Heart right ventricle (tissue), 16 donors: Measurements from ENCODE around the gene AQP2. TPM values are rescaled to one million over a fixed set of nuclear protein-coding genes. Genes with fewer than 3 reads are reported as not detected.

Source experiments
- ATAC-seq, 8 donors: fragments of 200-7000 bp; cut with Tn5 transposase; one replicate each; pipeline ENCODE4 v1.9.1; 2020; ENCODE audit warnings: mild to moderate bottlenecking in 8 of 8, moderate library complexity in 8 of 8, moderate number of reproducible peaks in 1 of 8
- DNase-seq, 2 donors: peaks; one replicate each; pipeline ENCODE4 v3.0.0-alpha.2; 2020
- H3K27ac ChIP-seq, 10 donors: fragments of 200-600 bp; sonication (generic) in 2 of 10; one replicate each; pipeline versions ENCODE4 v1.5.0 to v1.8.0; 2020 to 2022; ENCODE audit warnings: mild to moderate bottlenecking in 3 of 10
- H3K27me3 ChIP-seq, 7 donors: fragments of 200-600 bp; one replicate each; pipeline ENCODE4 v1.8.0; 2021 to 2022; ENCODE audit warnings: mild to moderate bottlenecking in 2 of 7
- H3K36me3 ChIP-seq, 9 donors: fragments of 200-600 bp; sonication (generic) in 1 of 9; one replicate each; pipeline versions ENCODE4 v1.5.0 to v1.8.0; 2020 to 2022; ENCODE audit warnings: mild to moderate bottlenecking in 2 of 9
- H3K4me1 ChIP-seq, 9 donors: fragments of 200-600 bp; sonication (generic) in 1 of 9; one replicate each; pipeline versions ENCODE4 v1.5.0 to v1.8.0; 2020 to 2022; ENCODE audit warnings: mild to moderate bottlenecking in 4 of 9
- H3K4me3 ChIP-seq, 10 donors: fragments of 200-600 bp; sonication (generic) in 2 of 10; one replicate each; pipeline versions ENCODE4 v1.5.0 to v1.8.0; 2020 to 2022; ENCODE audit warnings: mild to moderate bottlenecking in 7 of 10, moderate library complexity in 2 of 10
- H3K9me3 ChIP-seq, 11 donors: fragments of 200-600 bp in 10 of 11; sonication (generic) in 2 of 11; one replicate each; pipeline versions ENCODE4 v1.5.0 to v1.8.0; 2013 to 2022; ENCODE audit warnings: mild to moderate bottlenecking in 2 of 11, control low read depth in 1 of 11, moderate library complexity in 1 of 11
- WGBS, 2 donors: extraction: QIAGEN DNeasy Blood & Tissue Kit; methylation state at CpG; one replicate each; pipeline ENCODE4 v1.1.7; 2013; ENCODE audit warnings: inconsistent platforms in 1 of 2; 5-methylcytosine and 5-hydroxymethylcytosine counted together
- intact Hi-C, 10 donors: fragments of 100-400 bp; cut with DNase I; formaldehyde crosslinking; loops; one replicate each; pipeline versions ENCODE4 v1.11.1 to v1.14.2; 2022
- long read RNA-seq, 3 donors: library from polyadenylated mRNA; unstranded; transcript quantifications; one replicate each; pipeline ENCODE4 v2.0.0, GENCODE V29; 2020 to 2021
- polyA plus RNA-seq, 2 donors: library from polyadenylated mRNA; stranded (reverse); fragments of 200-250 nt; gene quantifications; one replicate each; pipeline ENCODE4 v1.2.3, GENCODE V29; 2013
- total RNA-seq, 10 donors: library from RNA; stranded (reverse); fragmentation: NEBNext Ultra II Directional in 3 of 10; extraction: Animal tissue kit (Norgen Biotek cat#: 25700) in 3 of 10; gene quantifications; one replicate each; pipeline versions ENCODE4 v1.2.1 to v1.2.4, GENCODE V29; 2021 to 2023
- TF ChIP-seq, protein P1 (sequence below), 9 donors: fragments of 200-600 bp; sonication (generic) in 2 of 9; IDR thresholded peaks; one replicate each; pipeline versions ENCODE4 v1.5.0 to v1.8.0; 2021 to 2022; ENCODE audit warnings: antibody characterized with exemption in 9 of 9, mild to moderate bottlenecking in 5 of 9, moderate library complexity in 1 of 9
- donor health status: Arrhythmogenic right ventricular cardiomyopathy.
- donor health status: ischemic (EF 13 %, LVEDD 7.1; RV severe dilation, severe dysfunction).
- donor health status: healthy with polysubstance abuse.
- donor health status: DM: no; HTN: yes; CAD: no.
- donor health status: DM: no; HTN: no; CAD: no.
- donor health status: ischemic (EF 25% LVEDD 6.9; RV normal size, moderate dysfunction).
- donor health status: ischemic (EF 25% LVEDD 5.7; RV mildly dilated, moderate dysfunction).
- donor health status: healthy.
- donor health status: DM: yes; HTN: yes; CAD: no.
- donor health status: Ischemic cardiomyopathy.
- donor health status: ischemic (EF 35%, LVEDD 5.7; RV mildly dilated, moderate dysfunction).
- donor health status: nonischemic (EF 11% LVEDD 7.7; RV severe dilation, severe dysfunction).
- donor health status: DM: yes; HTN: yes; CAD: no.
- donor health status: PGD.
- donor health status: ischemic (EF 29% LVEDD 5.4; RV normal size, mild dysfunction).
- donor health status: nonischemic (EF 23%, LVEDD 6.1; RV moderate dilation, normal function).

The AQP2 gene, protein sequence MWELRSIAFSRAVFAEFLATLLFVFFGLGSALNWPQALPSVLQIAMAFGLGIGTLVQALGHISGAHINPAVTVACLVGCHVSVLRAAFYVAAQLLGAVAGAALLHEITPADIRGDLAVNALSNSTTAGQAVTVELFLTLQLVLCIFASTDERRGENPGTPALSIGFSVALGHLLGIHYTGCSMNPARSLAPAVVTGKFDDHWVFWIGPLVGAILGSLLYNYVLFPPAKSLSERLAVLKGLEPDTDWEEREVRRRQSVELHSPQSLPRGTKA
- not detected for total RNA-seq
- under 1 TPM in 1 of 2 donors, not detected in 1; 0.04 TPM for polyA plus RNA-seq
- long read RNA-seq, donor 1 = 0 reads
- long read RNA-seq, donor 2 = 0 reads
- long read RNA-seq, donor 3 = 0 reads

DNA sequence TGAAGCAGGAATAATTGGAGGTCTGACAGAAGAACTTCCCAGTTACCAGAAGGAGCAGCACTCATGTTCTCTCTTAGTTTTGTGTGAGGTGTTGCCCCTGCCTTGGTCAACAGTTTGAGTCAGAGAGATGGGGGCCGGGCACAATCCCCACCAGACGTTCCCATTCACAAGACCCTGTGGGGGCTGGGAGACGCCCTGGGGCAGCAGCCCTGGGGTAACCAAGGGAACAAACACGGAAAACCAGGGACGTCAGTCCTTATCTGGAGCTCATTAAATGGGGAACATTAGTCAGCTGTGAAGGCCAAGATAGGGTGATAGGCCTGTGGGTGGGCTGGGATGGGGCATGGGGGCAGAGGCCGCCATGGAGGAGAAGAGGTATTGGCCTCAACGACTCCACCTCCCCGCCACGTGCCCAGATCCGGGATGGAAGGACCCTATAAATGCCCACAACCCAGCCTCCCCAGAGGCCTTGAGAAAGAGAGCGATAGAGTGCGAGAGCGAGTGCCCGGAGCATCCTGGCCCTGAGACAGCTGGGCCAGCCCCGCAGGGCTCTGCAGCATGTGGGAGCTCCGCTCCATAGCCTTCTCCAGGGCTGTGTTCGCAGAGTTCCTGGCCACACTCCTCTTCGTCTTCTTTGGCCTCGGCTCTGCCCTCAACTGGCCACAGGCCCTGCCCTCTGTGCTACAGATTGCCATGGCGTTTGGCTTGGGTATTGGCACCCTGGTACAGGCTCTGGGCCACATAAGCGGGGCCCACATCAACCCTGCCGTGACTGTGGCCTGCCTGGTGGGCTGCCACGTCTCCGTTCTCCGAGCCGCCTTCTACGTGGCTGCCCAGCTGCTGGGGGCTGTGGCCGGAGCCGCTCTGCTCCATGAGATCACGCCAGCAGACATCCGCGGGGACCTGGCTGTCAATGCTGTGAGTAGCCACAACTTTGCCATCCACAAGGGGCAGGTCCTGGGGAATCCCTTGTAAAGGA is at the start of gene AQP2:
Gene AQP2, plus strand, starts transcription at position 465 of the 979 bp plus-strand sequence. Its CDS starts 94 bp downstream, at position 559.
- 87% methylated on average over 32 of the region's 32 CpGs for WGBS, 2 donors
- DNase-seq = no peak
- Histone ChIP-seq H3K4me3 (no peak within 1 kb of the TSS), H3K27me3 (peaks cover 0 to 39% (median 29%) of the 10 kb centered on the region in 7 donors), H3K4me1 (peaks cover 0 to 13% (median 6%) of the 10 kb centered on the region in 9 donors), H3K36me3 (no peaks in the 10 kb centered on the region), H3K27ac (no peak within 1 kb of the TSS), H3K9me3 (no peaks in the 10 kb centered on the region)
- intact Hi-C loops = loop anchor here in 1 of 10 donors (10.0 kb wide), 1 partner anchor 86 kb away; no protein-coding TSS in a partner anchor
- ATAC-seq = no peak
- TF ChIP-seq, protein P1, sequence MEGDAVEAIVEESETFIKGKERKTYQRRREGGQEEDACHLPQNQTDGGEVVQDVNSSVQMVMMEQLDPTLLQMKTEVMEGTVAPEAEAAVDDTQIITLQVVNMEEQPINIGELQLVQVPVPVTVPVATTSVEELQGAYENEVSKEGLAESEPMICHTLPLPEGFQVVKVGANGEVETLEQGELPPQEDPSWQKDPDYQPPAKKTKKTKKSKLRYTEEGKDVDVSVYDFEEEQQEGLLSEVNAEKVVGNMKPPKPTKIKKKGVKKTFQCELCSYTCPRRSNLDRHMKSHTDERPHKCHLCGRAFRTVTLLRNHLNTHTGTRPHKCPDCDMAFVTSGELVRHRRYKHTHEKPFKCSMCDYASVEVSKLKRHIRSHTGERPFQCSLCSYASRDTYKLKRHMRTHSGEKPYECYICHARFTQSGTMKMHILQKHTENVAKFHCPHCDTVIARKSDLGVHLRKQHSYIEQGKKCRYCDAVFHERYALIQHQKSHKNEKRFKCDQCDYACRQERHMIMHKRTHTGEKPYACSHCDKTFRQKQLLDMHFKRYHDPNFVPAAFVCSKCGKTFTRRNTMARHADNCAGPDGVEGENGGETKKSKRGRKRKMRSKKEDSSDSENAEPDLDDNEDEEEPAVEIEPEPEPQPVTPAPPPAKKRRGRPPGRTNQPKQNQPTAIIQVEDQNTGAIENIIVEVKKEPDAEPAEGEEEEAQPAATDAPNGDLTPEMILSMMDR (IDR thresholded peaks at IDR 0.05) = no peak

DNA sequence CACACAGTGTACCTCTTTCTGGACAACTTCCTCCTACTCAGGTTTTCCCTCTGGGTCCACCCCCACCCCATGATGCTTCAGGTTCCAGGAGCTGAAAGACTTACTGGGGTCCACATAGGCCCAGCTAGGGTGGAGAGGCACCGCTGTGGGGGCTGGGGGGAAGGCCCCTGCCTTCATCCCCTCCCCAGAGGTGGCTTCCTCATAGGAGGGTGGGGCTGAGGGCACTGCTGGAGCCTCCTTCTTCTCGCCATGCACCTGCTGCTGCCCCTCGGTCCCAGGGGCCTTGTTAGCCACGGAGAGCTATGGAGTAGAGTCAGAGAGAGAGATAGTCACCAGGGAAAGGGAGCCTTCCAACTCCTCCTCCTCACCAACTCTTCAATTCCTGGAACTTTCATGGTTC is 49.5 kb upstream of the AQP2 start:
- no peak overlapping the region for H3K27ac ChIP-seq
- H3K36me3 ChIP-seq = no peaks in the 10 kb centered on the region
- peaks cover 0 to 14% (median 10%) of the 10 kb centered on the region in 9 donors for H3K4me1 ChIP-seq
- no peak for ATAC-seq
- DNase-seq = no peak
- no peak overlapping the region for H3K4me3 ChIP-seq
- TF ChIP-seq, protein P1 (IDR thresholded peaks at IDR 0.05) = no peak
- 81 to 91% methylated on average over 4 of the region's 4 CpGs for WGBS, 2 donors
- H3K27me3 ChIP-seq = peaks cover 0 to 41% (median 35%) of the 10 kb centered on the region in 7 donors
- no peaks in the 10 kb centered on the region for H3K9me3 ChIP-seq
- intact Hi-C loops = no loop called here

DNA sequence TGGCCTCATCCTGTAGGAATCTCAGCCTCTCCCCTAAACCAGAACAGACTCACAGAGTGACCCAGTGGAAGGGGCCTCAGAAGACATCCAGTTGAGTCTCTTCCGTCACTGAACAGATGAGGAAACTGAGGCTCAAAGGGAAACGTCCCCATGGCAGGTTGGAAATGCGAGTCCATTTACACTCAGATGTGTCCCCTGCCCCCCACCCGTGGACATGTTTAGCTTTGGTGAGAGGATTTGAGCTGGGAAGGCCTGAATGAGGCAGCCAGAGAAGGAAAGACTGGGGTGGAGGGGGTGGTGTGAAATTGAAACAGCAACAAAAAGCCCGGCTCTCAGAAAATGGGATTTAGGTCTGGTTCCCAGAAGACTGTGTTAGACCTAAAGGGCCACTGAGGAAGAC is 48.6 kb upstream of the AQP2 start:
- Histone ChIP-seq H3K27me3 (peaks cover 0 to 47% (median 35%) of the 10 kb centered on the region in 7 donors), H3K4me3 (no peak overlapping the region), H3K27ac (no peak overlapping the region), H3K4me1 (peaks cover 0 to 14% (median 10%) of the 10 kb centered on the region in 9 donors), H3K36me3 (no peaks in the 10 kb centered on the region), H3K9me3 (no peaks in the 10 kb centered on the region)
- TF ChIP-seq, protein P1 (IDR thresholded peaks at IDR 0.05) = no peak
- no peak for DNase-seq
- intact Hi-C loops = no loop called here
- ATAC-seq = no peak
- WGBS, 2 donors = 88 to 92% methylated on average over 5 of the region's 5 CpGs
